HG03442 (cell line): Measurements from ENCODE around the gene RCAN1.

Experiments used
- ATAC-seq: cut with Tn5 transposase; IDR thresholded peaks from one replicate; pipeline ENCODE4 v1.9.1; 2021; ENCODE audit warnings: mild to moderate bottlenecking, moderate library complexity; ENCODE audit not compliant: unreplicated experiment

The RCAN1 gene

GRCh38 chr21:34544032-34544496, 70.8 kb downstream of the RCAN1 start:
- ATAC-seq = no peak

- ATAC-seq = no peak
Measured at GRCh38 chr21:34543017-34543416, 71.9 kb downstream of the RCAN1 start.

- no peak for ATAC-seq
Measured at GRCh38 chr21:34540206-34540605, 74.7 kb downstream of the RCAN1 start.

- no peak for ATAC-seq
Measured at GRCh38 chr21:34537838-34538237, 77.1 kb downstream of the RCAN1 start.

GRCh38 chr21:34536820-34537219, 78.1 kb downstream of the RCAN1 start:
- no peak for ATAC-seq

GRCh38 chr21:34536311-34536710, 78.6 kb downstream of the RCAN1 start:
- ATAC-seq = no peak

GRCh38 chr21:34535886-34536285, 79.0 kb downstream of the RCAN1 start:
- no peak for ATAC-seq

- ATAC-seq = peak; percentile 50
Measured at GRCh38 chr21:34534522-34534921, 80.4 kb downstream of the RCAN1 start.

- ATAC-seq = no peak
Measured at GRCh38 chr21:34533938-34534337, 81.0 kb downstream of the RCAN1 start.

GRCh38 chr21:34531399-34531798, 83.5 kb downstream of the RCAN1 start:
- ATAC-seq = no peak

- ATAC-seq = no peak
Measured at GRCh38 chr21:34530261-34530660, 84.7 kb downstream of the RCAN1 start.

- ATAC-seq = no peak
Measured at GRCh38 chr21:34528131-34528561, 86.8 kb downstream of the RCAN1 start.

- no peak for ATAC-seq
Measured at GRCh38 chr21:34526618-34527290, 88.2 kb downstream of the RCAN1 start.

GRCh38 chr21:34526241-34526617, 88.7 kb downstream of the RCAN1 start:
- no peak for ATAC-seq

GRCh38 chr21:34524646-34525601, 90.0 kb downstream of the RCAN1 start:
- no peak for ATAC-seq

- no peak for ATAC-seq
Measured at GRCh38 chr21:34523019-34523555, 91.8 kb downstream of the RCAN1 start.

GRCh38 chr21:34522284-34522683, 92.6 kb downstream of the RCAN1 start:
- no peak for ATAC-seq

- ATAC-seq = no peak
Measured at GRCh38 chr21:34521561-34521960, 93.4 kb downstream of the RCAN1 start.

- no peak for ATAC-seq
Measured at GRCh38 chr21:34520764-34521508, 94.0 kb downstream of the RCAN1 start.

GRCh38 chr21:34520281-34520680, 94.6 kb downstream of the RCAN1 start:
- ATAC-seq = no peak

- no peak for ATAC-seq
Measured at GRCh38 chr21:34519694-34520093, 95.2 kb downstream of the RCAN1 start.
